A673 (cell line): ENCODE measurements around the gene SPNS3.

Source experiments
- EZH2 ChIP-seq: fragments of 200-600 bp; sonication (generic); IDR thresholded peaks from 2 replicates; pipeline ENCODE4 v1.6.1; 2017; ENCODE audit warnings: borderline replicate concordance, low read depth, mild to moderate bottlenecking, mixed read lengths, antibody characterized with exemption, low read length; ENCODE audit not compliant: poor library complexity, severe bottlenecking
- TF ChIP-seq, protein P1 (sequence below): fragments of 300-800, 200-600 bp; sonication (generic); conservative IDR thresholded peaks from 2 replicates; pipeline ENCODE4 v1.5.1; 2017; ENCODE audit warnings: low read depth, mild to moderate bottlenecking, antibody characterized with exemption, low read length, moderate library complexity, mixed read lengths

GRCh38 chr17:4393806-4394205 is 39.9 kb upstream of the SPNS3 start:
- TF ChIP-seq, protein P1, sequence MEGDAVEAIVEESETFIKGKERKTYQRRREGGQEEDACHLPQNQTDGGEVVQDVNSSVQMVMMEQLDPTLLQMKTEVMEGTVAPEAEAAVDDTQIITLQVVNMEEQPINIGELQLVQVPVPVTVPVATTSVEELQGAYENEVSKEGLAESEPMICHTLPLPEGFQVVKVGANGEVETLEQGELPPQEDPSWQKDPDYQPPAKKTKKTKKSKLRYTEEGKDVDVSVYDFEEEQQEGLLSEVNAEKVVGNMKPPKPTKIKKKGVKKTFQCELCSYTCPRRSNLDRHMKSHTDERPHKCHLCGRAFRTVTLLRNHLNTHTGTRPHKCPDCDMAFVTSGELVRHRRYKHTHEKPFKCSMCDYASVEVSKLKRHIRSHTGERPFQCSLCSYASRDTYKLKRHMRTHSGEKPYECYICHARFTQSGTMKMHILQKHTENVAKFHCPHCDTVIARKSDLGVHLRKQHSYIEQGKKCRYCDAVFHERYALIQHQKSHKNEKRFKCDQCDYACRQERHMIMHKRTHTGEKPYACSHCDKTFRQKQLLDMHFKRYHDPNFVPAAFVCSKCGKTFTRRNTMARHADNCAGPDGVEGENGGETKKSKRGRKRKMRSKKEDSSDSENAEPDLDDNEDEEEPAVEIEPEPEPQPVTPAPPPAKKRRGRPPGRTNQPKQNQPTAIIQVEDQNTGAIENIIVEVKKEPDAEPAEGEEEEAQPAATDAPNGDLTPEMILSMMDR = no peak
- no peak for TF ChIP-seq EZH2
